Activated CD4-positive, alpha-beta T cell treated with anti-CD3 and anti-CD28 coated beads for 48 hours (primary cell): ENCODE data around the gene GALE.
"Not testable (repeated sequence)": the region's sequence is repeated elsewhere in the genome, so short reads cannot be mapped to it uniquely, and the experiment has no call there.

ENCODE experiments used
- DNase-seq: peaks from one replicate; pipeline ENCODE4 v3.0.0-alpha.2; 2020

The GALE gene

DNA sequence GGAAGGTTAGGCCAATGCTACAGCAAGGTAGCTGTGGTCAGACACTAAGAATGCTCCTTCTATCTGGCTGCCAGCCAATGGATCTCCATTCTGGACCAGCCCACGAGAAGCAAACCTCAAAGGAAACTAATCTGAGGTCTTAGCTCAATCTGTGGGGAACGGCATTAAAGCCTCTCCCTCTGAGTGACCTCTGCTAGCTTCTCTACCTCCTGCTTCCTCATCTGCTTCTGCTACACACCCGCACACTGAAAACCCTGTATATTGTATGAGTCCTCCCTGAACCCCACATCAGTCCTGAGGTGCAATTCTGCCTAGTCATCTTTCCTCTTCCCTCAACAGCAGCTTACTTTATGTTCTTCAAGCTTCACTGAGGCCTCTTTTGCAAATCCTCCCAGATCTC is 6.9 kb upstream of the GALE start:
- DNase-seq, result no peak

DNA sequence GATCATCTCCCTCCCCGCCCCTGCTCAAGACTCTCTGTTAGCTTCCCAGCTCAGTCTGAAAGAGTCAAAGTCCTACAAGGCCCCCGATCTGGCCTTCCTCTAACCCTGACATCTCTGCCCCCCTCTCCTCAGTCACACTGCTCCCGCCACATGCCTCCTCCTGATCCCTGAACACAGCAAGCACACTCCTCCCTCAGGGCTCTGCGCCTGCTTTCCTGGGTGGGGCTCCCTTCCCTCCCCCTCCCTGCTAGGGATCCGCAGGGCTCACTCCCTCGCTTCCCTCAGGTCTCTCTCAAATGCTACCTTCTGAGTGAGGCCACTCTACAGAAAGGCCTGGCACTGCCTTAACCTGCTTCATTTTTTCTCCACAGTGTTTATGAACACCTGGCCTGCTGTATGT is 5.7 kb upstream of the GALE start:
- DNase-seq, result no peak

DNA sequence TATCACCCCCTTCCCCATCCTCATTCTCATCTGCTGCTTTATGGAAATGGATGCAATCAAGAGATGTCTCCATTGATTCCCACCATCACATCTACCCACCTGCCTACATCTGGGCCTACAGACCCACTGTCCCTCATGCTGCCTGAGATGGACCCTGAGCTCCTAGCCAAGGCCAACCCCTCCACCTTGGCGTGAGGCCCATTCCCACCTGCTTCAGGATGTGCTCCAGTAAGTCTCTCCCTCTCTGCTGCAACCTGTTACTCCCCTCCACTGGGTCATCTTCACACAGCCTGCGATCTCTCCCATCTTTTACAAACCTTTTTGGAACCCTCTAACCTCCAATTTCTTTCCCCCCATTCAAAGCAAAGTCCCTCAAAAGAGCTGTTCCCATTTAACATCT is 4.5 kb upstream of the GALE start:
- DNase-seq, result no peak

DNA sequence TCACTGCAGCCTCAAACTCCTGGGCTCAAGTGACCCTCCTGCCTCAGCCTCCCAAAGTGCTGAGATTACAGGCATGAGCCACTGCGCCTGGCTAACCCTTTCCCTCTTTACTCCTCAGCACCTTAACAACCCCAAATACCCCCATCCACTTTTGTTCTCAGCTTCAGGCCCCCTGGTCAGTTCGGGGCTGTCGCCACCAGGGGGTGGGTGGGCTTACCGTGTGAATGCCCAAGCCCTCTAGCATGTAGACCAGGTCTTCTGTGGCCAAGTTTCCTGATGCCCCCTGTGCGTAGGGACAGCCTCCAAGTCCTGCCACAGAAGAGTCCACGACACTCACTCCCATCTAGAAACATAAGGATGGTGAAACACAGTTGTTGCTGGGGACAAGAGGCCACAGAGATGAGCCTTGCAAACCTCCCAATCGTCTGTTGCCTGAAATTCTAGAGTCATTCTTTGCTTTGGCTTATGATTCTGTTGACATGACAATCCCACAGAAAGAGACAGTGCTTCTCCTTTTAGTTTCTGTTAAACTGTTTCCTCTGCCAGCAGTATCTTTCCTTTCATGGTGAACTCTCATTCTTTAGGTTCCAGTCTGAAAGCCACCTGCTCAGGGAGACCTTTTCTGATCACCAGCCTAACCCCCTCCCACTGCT is 3.8 kb upstream of the GALE start:
- DNase-seq, result no peak

DNA sequence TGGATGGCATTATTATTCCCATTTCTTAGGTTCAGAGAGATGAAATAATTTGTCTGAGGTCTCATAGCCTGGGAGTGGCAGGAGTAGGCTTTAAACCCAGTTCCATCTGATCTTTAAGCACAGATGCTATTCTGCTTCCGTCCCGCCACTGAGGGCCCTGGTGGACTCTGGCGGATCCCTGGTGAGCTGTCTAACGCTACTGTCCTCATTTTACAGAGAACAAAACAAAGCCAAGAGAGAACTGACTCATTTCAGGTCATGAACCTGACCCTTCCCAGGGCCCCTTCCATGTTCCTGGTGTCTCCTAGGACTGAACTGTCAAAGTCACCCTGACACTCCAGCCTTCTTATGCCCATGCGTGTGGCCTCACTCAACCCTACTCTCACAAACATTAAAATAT is 3.1 kb upstream of the GALE start:
- no peak for DNase-seq

DNA sequence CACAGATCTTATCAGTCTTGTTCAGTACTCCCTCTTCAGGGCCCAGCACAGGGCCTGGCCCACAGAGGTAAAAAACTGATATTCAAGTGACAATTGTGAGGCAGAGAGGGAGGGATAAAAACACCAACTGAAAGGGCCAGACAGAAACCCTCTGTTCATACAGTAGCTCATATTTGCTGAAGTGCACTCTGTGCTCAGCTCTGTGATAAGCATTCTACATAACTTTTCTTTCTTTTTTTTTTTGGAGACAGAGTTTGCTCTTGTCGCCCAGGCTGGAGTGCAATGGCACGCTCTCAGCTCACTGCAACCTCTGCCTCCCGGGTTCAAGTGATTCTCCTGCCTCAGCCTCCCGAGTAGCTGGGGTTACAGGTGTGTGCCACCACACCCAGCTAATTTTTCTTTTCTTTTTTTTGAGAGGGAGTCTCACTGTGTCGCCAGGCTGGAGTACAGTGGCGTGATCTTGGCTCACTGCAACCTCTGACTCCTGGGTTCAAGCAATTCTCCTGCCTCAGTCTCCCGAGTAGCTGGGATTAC is 2.3 kb upstream of the GALE start:
- DNase-seq, result not testable (repeated sequence)

DNA sequence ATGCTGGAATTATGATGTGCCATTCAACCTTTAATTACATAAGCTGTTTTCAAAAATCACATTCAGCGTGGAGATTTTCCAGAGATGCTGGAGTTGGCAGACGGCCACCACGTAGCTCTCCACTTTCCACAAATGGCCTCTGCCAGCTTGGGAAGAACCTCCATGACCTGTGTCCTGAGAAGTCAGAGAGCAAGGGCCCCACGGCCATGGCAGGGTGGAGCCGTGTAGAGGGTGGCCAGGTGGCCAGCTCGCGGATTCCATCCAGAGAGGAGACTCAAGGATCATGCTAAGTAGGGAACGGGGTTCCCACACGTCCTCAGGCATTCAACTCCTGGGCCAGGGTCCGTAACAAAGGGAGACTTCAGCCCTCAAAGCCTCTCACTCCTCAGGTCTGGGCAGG is 1.3 kb upstream of the GALE start:
- no peak for DNase-seq

DNA sequence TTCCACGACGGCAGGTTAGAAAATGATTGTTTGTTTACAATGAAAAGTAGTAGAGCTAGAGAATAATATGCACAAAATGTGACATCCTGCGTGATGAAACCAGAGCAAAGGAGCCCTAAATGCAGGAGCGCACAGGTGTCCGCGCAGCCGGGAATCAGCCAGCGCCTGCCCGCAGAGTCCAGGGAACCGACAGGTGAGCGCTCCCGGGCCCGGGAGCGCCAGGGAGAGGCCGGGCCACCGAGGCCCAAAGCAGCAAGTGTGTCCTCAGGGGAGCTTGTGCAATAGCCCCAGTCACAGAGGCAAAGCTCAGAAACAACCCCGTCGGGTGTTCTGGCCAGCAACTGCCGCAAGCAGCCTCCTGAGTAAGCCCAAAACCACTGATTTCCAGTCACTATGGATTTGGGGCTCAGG is 789 bp upstream of the GALE start:
- DNase-seq, result no peak

DNA sequence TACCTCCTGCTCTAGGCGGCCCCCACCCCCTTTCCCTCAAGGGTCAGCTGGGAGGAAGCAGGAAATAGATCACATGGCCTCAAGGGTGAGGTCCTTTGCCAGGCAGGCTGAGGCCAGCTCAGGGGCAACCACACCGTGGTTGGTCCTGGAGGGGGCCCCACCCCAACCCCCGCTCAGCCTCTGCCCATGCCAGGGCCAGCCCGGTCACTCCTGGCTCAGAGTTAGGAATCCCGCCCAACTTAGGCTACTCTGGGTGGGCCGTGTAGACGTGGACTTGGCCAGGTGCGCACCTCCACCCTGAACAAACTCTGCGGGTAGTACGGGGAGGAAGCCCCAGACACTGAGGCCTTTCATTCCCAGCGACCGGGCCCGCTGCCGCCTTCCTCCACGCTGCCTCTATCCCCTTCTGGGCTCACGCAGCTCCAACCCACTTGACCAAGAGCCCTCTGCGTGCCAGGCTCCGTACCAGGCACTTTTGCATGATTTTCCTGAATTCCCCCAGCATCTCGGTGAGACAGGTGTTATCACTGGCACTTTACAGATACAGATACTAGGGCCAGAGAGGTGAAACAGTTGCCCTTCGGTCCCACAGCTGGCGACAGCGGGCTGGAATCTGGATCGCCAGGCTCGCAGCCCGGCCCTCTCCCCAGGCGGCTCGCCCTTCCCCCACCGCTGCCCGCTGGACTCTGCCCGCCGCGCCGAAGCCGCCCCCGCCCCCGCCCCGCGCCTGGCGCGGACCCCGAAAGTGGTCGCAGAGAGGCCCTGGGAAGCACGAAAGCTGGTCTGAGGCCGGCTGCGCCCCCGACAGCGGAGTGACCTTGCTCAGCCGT is 769 bp downstream of the GALE start:
- DNase-seq, result peak; percentile 50

DNA sequence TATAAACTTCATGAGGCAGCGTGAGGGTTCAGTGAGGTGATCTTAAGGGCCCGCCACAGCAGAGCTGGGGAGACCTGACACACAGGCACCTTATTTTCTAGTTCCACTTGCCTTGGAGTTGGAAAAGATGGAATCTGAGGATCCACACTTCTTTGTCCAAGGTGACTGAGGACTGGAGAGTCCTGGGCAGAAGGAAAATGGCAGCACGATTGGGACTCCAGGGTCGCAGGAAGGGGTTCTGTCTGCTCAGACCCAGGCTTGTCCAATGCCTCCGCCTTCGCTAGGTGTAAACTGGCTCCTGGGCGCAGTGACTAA is 1.3 kb downstream of the GALE start:
- DNase-seq, result no peak

DNA sequence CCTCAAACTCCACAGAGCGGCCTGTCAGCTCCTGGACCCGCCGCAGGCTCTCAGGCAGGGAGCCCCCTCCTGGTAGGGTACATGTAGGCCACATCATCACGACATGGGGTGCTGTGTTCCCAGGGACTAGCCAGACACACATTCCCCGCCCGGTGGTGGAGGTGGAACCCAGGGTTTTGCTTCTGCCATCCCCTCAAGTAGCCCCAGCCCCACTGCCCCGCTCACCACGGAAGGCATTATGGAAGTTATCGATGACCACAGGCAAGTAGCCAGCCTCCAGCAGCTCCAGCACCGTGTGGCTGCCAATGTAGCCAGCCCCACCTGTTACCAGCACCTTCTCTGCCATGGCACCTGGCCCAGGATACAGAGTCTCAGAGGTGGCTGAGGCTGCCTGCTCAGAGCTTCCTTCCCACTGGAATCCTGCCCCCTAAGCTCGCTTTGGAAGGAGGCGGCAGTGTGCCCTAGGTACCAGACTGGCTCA is 1.9 kb downstream of the GALE start:
- DNase-seq, result peak; percentile 32

DNA sequence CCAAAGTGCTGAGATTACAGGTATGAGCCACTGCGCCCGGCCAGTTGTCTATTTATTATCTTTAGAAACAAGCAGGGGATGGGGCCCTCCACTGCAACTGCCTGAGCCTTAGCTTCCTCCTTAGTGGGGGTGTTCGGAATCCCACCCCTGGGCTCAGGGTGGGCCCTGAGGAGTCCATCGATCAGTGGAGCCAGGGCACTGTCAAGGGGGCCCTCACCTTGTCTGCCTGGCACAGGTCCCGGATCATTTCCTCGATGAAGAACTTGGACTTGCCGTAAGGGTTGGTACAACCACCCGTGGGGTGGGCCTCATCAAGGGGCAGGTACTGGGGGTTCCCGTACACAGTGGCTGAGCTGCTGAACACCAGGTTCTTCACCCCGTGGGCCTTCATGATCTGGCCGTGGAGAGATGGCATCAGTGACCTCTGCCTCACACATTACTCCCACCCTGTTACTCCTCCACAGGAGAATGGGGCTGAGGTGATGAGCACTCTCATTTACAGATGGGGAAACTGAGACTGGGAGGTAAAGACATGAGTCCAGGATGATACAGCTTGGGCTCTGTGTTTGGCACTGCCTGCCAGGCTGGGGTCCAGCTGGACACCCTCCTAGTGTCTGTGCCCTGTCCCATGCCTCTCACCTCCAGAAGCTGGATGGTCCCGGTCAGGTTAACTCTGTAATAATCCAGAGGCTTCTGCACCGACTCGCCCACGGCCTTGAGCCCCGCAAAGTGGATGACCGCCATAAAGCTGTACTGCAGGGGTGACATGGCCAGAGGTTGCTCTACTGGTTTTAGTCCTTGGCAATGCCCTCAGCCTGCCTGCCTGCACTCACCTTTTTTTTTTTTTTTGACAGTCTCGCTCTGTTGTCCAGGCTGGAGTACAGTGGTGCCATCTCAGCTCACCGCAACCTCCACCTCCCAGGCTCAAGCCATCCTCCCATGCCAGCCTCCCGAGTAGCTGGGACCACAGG is 2.8 kb downstream of the GALE start:
- no peak for DNase-seq

DNA sequence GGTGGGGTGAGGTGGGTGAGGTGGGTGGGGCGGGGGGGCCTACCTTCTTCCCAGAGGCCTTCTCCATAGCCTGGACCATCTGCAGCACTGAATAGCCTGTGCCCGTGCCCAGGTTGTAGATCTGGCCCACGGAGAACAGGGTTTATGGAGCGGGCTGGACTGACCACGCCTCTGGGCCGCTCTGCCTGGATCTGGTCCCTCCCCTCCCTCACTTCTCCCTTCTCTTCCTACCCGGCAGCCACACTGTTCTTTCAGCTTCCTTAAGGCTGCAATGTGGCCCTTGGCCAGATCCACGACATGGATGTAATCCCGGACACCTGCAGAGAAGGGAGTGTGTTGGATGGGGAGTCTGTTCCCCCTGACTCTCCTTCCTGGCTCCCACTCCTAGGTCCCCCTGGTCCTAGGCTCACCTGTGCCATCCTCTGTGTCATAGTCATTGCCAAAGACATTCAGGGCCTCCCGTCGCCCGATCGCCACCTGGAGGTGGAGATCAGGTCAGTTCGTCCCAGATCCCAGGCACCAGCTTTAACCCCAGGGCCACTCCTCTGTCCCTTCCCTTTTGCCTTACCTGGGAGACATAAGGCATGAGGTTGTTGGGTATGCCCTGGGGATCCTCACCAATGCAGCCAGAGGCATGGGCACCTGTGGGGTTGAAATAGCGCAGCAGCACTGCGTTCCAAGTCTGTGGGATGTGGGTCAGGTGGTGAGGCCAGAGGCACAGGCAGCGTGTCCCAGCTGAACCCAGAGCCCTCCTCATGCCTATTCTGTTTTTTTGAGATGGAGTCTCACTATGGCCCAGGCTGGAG is 3.9 kb downstream of the GALE start:
- DNase-seq, result no peak

DNA sequence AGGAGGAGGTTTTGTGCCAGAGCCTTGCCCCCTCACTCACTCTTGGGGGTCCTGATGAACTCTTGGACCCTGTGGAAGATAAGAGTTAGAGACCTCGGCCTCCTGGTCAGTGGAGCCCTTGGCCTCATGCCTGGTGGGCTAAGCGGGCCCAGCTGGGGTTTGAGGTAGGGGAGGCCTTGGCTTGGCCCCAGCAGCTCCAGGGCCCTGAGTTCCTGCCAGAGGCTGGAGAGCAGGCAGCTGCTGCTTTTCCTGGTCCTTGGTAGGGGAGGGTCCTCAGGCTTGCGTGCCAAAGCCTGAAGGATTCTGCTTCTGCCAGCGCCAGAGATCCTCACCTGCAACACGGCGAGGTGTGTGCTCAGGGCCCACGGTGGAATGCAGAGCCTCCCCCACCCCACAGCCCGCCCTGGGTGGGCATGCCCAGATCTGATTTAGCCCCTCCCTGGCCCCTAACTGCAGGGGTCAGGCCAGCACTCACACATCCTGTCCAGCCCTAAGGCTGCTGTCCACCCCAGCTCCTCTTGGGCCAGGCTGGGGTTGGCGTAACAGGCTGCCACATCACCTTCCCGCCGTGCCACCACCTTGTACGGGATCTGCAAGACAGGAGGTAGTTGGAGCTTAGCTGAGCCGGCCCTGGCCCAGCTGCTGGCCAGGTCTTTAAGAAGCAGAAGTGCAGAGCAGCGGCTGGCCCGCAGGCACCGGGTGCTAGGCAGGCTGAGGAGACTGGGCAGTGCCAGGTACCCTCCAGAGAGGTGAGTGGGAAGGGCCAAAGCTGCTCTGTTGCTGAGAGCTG is 4.7 kb downstream of the GALE start:
- no peak for DNase-seq

DNA sequence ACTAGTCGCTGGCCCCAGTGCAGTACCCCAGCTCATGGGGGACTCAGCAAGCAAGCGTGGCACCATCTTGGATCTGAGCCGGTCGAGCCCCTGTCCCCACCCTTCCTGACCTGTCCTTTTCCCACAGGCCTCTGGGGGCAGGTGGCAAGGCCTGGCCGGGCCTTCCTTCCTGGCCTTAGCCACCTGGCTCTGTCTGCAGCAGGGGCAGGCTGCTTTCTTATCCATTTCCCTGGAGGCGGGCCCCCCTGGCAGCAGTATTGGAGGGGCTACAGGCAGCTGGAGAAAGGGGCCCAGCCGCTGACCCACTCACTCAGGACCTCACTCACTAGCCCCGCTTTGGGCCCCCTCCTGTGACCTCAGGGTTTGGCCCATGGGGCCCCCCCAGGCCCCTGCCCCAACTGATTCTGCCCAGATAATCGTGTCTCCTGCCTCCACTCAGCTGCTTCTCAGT is 5.8 kb downstream of the GALE start:
- DNase-seq, result not testable (repeated sequence)

DNA sequence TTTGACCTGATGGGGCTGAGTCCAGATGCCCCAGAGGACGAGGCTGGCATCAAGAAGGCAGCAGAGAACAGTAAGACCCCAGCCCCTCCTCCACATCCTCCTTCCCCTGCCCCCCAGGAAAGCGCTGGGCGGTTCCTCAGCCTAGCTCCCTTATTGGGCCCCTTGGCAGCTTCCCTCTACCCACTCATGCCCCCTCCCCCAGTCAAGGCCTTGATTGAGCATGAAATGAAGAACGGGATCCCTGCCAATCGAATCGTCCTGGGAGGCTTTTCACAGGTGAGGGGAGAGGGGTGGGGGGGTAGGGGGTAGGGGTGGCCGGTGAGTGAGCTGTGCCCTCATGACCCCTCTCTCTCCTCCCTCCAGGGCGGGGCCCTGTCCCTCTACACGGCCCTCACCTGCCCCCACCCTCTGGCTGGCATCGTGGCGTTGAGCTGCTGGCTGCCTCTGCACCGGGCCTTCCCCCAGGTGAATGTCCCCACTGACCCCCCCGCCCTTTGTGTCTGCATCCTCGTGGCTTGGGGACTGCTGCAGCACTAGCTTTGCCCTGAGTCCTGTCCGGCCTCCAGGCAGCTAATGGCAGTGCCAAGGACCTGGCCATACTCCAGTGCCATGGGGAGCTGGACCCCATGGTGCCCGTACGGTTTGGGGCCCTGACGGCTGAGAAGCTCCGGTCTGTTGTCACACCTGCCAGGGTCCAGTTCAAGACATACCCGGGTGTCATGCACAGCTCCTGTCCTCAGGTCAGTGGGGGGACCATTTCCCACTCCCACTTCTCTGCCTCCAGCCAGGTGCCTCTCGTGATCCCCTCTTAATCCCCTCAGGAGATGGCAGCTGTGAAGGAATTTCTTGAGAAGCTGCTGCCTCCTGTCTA is 6.5 kb downstream of the GALE start:
- DNase-seq, result no peak

DNA sequence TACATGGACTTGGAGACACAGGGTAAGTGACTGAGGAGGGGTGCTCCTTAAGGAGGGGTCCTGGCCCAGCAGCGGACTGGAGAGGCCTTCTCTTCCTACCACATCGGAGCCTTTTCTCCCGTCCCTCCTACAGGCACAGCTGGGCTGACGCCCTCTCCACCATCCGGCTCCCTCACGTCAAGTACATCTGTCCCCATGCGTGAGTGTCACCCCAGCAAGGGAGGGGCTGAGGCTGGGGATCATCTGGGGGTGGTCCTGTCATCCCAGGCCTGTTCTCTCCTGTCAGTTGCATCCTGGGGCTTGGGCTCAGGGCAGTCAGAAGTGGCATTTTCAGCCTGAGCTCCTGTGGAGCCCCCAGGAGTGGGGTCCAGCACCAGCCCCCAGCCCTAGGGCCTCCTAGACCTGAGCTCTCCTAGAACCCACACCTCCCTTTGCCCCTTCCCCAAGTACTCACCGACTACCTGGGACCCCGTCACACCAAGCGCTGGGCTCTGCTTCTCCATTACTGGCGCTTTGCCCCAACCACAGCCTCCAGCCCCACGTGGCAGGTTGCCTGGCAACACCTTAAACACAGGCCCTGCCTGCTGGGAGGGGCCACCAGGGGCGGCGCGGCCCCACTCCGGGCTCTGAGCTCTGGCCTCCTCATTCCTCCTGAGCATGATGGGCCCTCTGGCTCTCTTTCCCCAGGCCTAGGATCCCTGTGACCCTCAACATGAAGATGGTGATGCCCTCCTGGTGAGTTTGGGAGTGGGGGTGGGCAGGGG is 7.4 kb downstream of the GALE start:
- DNase-seq, result peak; percentile 53

DNA sequence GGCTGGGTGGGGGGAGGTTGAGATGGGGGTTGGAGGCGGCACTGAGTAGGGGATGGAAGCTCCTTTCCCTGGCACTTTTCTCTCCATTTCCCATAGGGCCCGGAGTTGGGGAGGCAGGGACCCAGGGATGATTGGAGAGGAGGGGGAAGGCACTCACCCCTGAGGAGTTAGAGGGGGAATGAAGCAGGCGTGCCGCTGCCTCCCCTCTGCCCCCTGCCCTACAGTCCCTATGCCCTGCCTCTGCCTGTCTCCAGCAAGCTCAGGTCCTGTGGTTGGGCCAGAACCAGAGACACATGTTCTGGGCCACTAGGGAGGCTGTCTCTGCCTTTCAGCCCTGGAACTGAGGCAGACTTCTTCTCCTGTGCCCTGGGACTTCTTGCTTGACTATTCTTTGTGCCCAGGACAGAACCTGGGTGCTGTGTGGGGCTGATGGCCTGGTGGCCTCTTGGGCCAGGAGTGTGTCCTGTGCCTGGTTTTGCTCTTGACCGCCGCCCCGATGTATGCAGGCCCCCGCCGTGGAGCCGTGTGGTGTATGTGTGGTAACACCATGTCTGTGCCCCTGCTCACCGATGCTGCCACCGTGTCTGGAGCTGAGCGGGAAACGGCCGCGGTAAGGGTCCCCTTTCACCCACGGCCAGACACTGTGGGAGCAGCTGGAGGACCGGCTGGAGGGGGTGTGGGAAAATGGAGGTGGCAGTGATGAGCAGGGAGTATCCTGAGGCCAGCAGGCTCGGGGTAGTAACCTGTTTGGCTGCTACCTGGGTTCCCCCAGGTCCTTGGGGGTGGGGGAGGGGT is 8.2 kb downstream of the GALE start:
- DNase-seq, result no peak
